WTC11 (cell line): Measurements from ENCODE around the gene FREM1. TPM values are rescaled to one million over a fixed set of nuclear protein-coding genes. Genes with fewer than 3 reads are reported as not detected.

ENCODE experiments used
- ATAC-seq: fragments of 200-7000 bp; cut with Tn5 transposase; 2 replicates; pipeline ENCODE4 v1.10.0; 2021; ENCODE audit warnings: mild to moderate bottlenecking, moderate library complexity
- CTCF ChIA-PET: fragments of 300-600 bp; sonication (Branson Sonifier 250); formaldehyde crosslinking; loops from one replicate; lab custom pipeline; 2021; ENCODE audit warnings: antibody characterized with exemption; lab: Charles Lee
- POLR2A ChIA-PET: fragments of 350-600 bp; sonication (Branson Sonifier 250); formaldehyde crosslinking; loops from one replicate; lab custom pipeline; 2021; ENCODE audit warnings: antibody characterized with exemption; lab: Charles Lee
- DNase-seq: peaks from one replicate; pipeline ENCODE4 v3.0.0; 2021; ENCODE audit warnings: low spot score
- H3K27ac Mint-ChIP-seq: 2 replicates; pipeline ENCODE4 v1.8.0; 2021; ENCODE audit warnings: mixed read lengths
- H3K27me3 Mint-ChIP-seq: 2 replicates; pipeline ENCODE4 v1.8.0; 2021; ENCODE audit warnings: low read depth, mild to moderate bottlenecking, moderate library complexity, mixed read lengths
- H3K36me3 Mint-ChIP-seq: 2 replicates; pipeline ENCODE4 v1.8.0; 2021; ENCODE audit warnings: mixed read lengths
- H3K4me1 Mint-ChIP-seq: 2 replicates; pipeline ENCODE4 v1.8.0; 2022; ENCODE audit warnings: mixed read lengths
- H3K4me3 Mint-ChIP-seq: 2 replicates; pipeline ENCODE4 v1.8.0; 2021; ENCODE audit warnings: mild to moderate bottlenecking, moderate library complexity, mixed read lengths
- H3K9me3 Mint-ChIP-seq: 2 replicates; pipeline ENCODE4 v1.8.0; 2021; ENCODE audit warnings: mixed read lengths
- GABPB1 ChIP-seq: sonication (generic); formaldehyde crosslinking; IDR thresholded peaks from 2 replicates; pipeline ENCODE4 v1.8.1; 2023; ENCODE audit warnings: mild to moderate bottlenecking, missing genetic modification reagents
- GRHL2 ChIP-seq: fragments of 250-450 bp; sonication (Bioruptor Pico); IDR thresholded peaks from 2 replicates; pipeline ENCODE4 v1.8.0; 2022; ENCODE audit warnings: mild to moderate bottlenecking, moderate library complexity; ENCODE audit not compliant: insufficient replicate concordance, severe bottlenecking
- KAT7 ChIP-seq: sonication (generic); formaldehyde crosslinking; IDR thresholded peaks from 2 replicates; pipeline ENCODE4 v1.8.1; 2023; ENCODE audit warnings: missing genetic modification reagents, mild to moderate bottlenecking, borderline replicate concordance
- MYBL2 ChIP-seq: sonication (generic); formaldehyde crosslinking; IDR thresholded peaks from 2 replicates; pipeline ENCODE4 v1.8.1; 2023; ENCODE audit warnings: mild to moderate bottlenecking, moderate library complexity, missing genetic modification reagents
- NFATC4 ChIP-seq: fragments of 250-450 bp; sonication (Bioruptor Pico); IDR thresholded peaks from 2 replicates; pipeline ENCODE4 v1.9.0; 2021; ENCODE audit warnings: mild to moderate bottlenecking
- NFYB ChIP-seq: sonication (generic); formaldehyde crosslinking; conservative IDR thresholded peaks from 2 replicates; pipeline ENCODE4 v1.8.0; 2022; ENCODE audit warnings: low read depth, missing genetic modification reagents
- NR1H2 ChIP-seq: sonication (generic); formaldehyde crosslinking; IDR thresholded peaks from 2 replicates; pipeline ENCODE4 v1.9.0; 2021; ENCODE audit warnings: mild to moderate bottlenecking, moderate library complexity, missing genetic modification reagents
- ZBTB21 ChIP-seq: sonication (generic); formaldehyde crosslinking; IDR thresholded peaks from 2 replicates; pipeline ENCODE4 v1.8.1; 2023; ENCODE audit warnings: mild to moderate bottlenecking, missing genetic modification reagents, borderline replicate concordance
- ZNF232 ChIP-seq: sonication (generic); formaldehyde crosslinking; IDR thresholded peaks from 2 replicates; pipeline ENCODE4 v1.8.0; 2022; ENCODE audit warnings: mild to moderate bottlenecking, missing genetic modification reagents
- ZNF423 ChIP-seq: fragments of 250-450 bp; sonication (Bioruptor Pico); IDR thresholded peaks from 2 replicates; pipeline ENCODE4 v2.1.2; 2022; ENCODE audit warnings: mild to moderate bottlenecking, moderate library complexity
- ZNF671 ChIP-seq: fragments of 250-450 bp; sonication (Bioruptor Pico); IDR thresholded peaks from 2 replicates; pipeline ENCODE4 v1.8.0; 2021; ENCODE audit warnings: mild to moderate bottlenecking
- total RNA-seq: library from RNA; stranded (reverse); gene quantifications from 3 replicates; pipeline ENCODE4 v1.2.3, GENCODE V29; 2021
- TF ChIP-seq, protein P1 (sequence below): sonication (generic); formaldehyde crosslinking; IDR thresholded peaks from 2 replicates; pipeline ENCODE4 v1.8.0; 2022; ENCODE audit warnings: mild to moderate bottlenecking, missing genetic modification reagents
- TF ChIP-seq, protein P2 (sequence below): sonication (generic); formaldehyde crosslinking; IDR thresholded peaks from 2 replicates; pipeline ENCODE4 v1.8.1; 2022; ENCODE audit warnings: mild to moderate bottlenecking, missing genetic modification reagents, moderate library complexity, borderline replicate concordance
- TF ChIP-seq, protein P3 (sequence below): sonication (generic); formaldehyde crosslinking; IDR thresholded peaks from 2 replicates; pipeline ENCODE4 v1.8.0; 2022; ENCODE audit warnings: missing genetic modification reagents
- TF ChIP-seq, protein P4 (sequence below): sonication (generic); formaldehyde crosslinking; IDR thresholded peaks from 2 replicates; pipeline ENCODE4 v1.8.0; 2022; ENCODE audit warnings: mild to moderate bottlenecking, missing genetic modification reagents
- TF ChIP-seq, protein P5 (sequence below): fragments of 250-450 bp; sonication (Bioruptor Pico); IDR thresholded peaks from 2 replicates; pipeline ENCODE4 v2.1.2; 2022; ENCODE audit warnings: mild to moderate bottlenecking, moderate library complexity

Gene FREM1
- total RNA-seq, 1 experiment from 2014 or later, result 2.8 TPM

DNA sequence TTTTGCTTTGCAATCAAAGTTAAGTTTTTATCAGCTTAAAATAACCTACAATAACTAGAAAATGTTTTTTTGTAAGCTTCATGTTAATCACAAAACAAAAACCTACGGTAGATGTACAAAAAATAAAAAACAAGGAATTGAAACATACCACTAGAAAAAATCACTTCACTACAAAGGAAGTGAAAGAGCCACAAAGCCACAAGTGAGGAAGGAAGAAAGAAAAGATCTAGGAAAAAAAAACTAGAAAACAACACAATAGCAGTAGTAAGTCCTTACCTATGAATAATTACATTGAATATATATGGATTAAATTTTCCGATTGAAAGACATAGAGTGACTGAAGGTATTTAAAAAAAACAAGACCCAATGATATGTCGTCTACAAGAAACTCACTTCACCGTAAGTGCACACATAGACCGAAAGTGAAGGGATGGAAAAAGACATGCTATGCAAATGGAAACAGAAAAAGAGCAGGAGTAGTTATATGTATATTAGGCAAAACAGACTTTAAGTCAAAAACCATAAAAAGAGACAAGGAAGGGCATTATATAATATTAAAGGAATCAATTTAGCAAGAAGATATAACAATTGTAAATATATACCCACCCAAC, 203.6 kb downstream of the FREM1 start (continued):
- TF ChIP-seq GRHL2 (CRISPR knock-in tag) (no peak), ZNF423 (CRISPR knock-in tag) (no peak), NR1H2 (CRISPR knock-in tag) (no peak)
- TF ChIP-seq, protein P1, sequence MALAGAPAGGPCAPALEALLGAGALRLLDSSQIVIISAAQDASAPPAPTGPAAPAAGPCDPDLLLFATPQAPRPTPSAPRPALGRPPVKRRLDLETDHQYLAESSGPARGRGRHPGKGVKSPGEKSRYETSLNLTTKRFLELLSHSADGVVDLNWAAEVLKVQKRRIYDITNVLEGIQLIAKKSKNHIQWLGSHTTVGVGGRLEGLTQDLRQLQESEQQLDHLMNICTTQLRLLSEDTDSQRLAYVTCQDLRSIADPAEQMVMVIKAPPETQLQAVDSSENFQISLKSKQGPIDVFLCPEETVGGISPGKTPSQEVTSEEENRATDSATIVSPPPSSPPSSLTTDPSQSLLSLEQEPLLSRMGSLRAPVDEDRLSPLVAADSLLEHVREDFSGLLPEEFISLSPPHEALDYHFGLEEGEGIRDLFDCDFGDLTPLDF (CRISPR knock-in tag), result no peak

DNA sequence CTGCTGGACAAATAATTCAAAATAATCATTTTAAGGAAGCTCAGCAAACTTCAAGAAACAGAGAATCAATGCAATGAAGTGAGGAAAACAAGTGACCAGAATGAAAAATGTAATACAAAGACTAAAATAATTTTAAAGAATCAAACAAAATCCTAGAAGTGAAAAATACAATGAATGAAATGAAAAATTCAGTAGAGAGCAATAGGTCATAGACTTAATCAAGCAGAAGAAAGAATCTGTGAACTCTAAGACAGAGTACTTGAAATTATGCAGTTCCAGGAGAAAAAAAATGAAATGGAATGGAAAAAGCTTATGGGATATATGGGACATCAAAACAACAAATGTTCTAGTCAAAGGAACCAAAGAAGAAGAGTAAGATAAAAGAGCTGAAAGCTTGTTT, 205.1 kb downstream of the FREM1 start:
- POLR2A ChIA-PET, result no interaction called here
- no peak for ATAC-seq

More for the DNA sequence above, 205.1 kb downstream of the FREM1 start:
- peaks cover 38% of the 10 kb centered on the region for H3K9me3 Mint-ChIP-seq
- CTCF ChIA-PET, result interaction anchor here (1.1 kb wide), 1 partner anchor 63 kb away, joined by 3 read pairs; no protein-coding TSS in a partner anchor
- TF ChIP-seq KAT7 (no peak), NFYB (CRISPR knock-in tag) (no peak), NR1H2 (CRISPR knock-in tag) (no peak), ZNF671 (CRISPR knock-in tag) (no peak), NFATC4 (CRISPR knock-in tag) (no peak), MYBL2 (no peak), ZBTB21 (no peak), ZNF232 (CRISPR knock-in tag) (no peak), GABPB1 (CRISPR knock-in tag) (no peak)
- TF ChIP-seq, protein P2, sequence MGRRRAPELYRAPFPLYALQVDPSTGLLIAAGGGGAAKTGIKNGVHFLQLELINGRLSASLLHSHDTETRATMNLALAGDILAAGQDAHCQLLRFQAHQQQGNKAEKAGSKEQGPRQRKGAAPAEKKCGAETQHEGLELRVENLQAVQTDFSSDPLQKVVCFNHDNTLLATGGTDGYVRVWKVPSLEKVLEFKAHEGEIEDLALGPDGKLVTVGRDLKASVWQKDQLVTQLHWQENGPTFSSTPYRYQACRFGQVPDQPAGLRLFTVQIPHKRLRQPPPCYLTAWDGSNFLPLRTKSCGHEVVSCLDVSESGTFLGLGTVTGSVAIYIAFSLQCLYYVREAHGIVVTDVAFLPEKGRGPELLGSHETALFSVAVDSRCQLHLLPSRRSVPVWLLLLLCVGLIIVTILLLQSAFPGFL (CRISPR knock-in tag), result no peak
- TF ChIP-seq, protein P3, sequence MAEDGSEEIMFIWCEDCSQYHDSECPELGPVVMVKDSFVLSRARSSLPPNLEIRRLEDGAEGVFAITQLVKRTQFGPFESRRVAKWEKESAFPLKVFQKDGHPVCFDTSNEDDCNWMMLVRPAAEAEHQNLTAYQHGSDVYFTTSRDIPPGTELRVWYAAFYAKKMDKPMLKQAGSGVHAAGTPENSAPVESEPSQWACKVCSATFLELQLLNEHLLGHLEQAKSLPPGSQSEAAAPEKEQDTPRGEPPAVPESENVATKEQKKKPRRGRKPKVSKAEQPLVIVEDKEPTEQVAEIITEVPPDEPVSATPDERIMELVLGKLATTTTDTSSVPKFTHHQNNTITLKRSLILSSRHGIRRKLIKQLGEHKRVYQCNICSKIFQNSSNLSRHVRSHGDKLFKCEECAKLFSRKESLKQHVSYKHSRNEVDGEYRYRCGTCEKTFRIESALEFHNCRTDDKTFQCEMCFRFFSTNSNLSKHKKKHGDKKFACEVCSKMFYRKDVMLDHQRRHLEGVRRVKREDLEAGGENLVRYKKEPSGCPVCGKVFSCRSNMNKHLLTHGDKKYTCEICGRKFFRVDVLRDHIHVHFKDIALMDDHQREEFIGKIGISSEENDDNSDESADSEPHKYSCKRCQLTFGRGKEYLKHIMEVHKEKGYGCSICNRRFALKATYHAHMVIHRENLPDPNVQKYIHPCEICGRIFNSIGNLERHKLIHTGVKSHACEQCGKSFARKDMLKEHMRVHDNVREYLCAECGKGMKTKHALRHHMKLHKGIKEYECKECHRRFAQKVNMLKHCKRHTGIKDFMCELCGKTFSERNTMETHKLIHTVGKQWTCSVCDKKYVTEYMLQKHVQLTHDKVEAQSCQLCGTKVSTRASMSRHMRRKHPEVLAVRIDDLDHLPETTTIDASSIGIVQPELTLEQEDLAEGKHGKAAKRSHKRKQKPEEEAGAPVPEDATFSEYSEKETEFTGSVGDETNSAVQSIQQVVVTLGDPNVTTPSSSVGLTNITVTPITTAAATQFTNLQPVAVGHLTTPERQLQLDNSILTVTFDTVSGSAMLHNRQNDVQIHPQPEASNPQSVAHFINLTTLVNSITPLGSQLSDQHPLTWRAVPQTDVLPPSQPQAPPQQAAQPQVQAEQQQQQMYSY (CRISPR knock-in tag), result no peak
- TF ChIP-seq, protein P4, sequence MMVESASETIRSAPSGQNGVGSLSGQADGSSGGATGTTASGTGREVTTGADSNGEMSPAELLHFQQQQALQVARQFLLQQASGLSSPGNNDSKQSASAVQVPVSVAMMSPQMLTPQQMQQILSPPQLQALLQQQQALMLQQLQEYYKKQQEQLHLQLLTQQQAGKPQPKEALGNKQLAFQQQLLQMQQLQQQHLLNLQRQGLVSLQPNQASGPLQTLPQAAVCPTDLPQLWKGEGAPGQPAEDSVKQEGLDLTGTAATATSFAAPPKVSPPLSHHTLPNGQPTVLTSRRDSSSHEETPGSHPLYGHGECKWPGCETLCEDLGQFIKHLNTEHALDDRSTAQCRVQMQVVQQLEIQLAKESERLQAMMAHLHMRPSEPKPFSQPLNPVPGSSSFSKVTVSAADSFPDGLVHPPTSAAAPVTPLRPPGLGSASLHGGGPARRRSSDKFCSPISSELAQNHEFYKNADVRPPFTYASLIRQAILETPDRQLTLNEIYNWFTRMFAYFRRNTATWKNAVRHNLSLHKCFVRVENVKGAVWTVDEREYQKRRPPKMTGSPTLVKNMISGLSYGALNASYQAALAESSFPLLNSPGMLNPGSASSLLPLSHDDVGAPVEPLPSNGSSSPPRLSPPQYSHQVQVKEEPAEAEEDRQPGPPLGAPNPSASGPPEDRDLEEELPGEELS (CRISPR knock-in tag), result no peak
- TF ChIP-seq, protein P5, sequence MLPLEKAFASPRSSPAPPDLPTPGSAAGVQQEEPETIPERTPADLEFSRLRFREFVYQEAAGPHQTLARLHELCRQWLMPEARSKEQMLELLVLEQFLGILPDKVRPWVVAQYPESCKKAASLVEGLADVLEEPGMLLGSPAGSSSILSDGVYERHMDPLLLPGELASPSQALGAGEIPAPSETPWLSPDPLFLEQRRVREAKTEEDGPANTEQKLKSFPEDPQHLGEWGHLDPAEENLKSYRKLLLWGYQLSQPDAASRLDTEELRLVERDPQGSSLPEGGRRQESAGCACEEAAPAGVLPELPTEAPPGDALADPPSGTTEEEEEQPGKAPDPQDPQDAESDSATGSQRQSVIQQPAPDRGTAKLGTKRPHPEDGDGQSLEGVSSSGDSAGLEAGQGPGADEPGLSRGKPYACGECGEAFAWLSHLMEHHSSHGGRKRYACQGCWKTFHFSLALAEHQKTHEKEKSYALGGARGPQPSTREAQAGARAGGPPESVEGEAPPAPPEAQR (CRISPR knock-in tag), result no peak
- TF ChIP-seq, all 79 proteins: peak for 0
- no peak for DNase-seq
- Mint-ChIP-seq H3K4me3 (no peak overlapping the region), H3K27me3 (peaks cover 23% of the 10 kb centered on the region), H3K4me1 (peaks cover 7% of the 10 kb centered on the region; the same call in 1 of the 2 replicates), H3K27ac (no peak overlapping the region), H3K36me3 (peaks cover 18% of the 10 kb centered on the region)
